Type B pancreatic cell (in vitro differentiated cells): ENCODE measurements around the gene RGR. TPM values are rescaled to one million over a fixed set of nuclear protein-coding genes. Genes with fewer than 3 reads are reported as not detected.

ENCODE experiments used
- DNase-seq: peaks from one replicate; pipeline ENCODE4 v3.0.0; 2021; ENCODE audit warnings: mixed read lengths; ENCODE audit not compliant: unreplicated experiment; ENCODE audit errors: extremely low spot score
- H3K27ac Mint-ChIP-seq: 2 replicates; pipeline ENCODE4 v1.8.0; 2021; ENCODE audit warnings: mild to moderate bottlenecking, mixed read lengths
- H3K27me3 Mint-ChIP-seq: 2 replicates; pipeline ENCODE4 v1.8.0; 2021; ENCODE audit warnings: mixed read lengths
- H3K36me3 Mint-ChIP-seq: 2 replicates; pipeline ENCODE4 v1.8.0; 2021; ENCODE audit warnings: mixed read lengths
- H3K4me1 Mint-ChIP-seq: one replicate; pipeline ENCODE4 v1.8.0; 2021; ENCODE audit warnings: mixed read lengths; ENCODE audit not compliant: unreplicated experiment
- H3K4me3 Mint-ChIP-seq: 2 replicates; pipeline ENCODE4 v1.8.0; 2021; ENCODE audit warnings: mild to moderate bottlenecking, mixed read lengths
- H3K9me3 Mint-ChIP-seq: 2 replicates; pipeline ENCODE4 v1.8.0; 2021; ENCODE audit warnings: mixed read lengths
- total RNA-seq: library from RNA; stranded (reverse); gene quantifications from 2 replicates; pipeline ENCODE4 v1.2.1, GENCODE V29; 2021; ENCODE audit warnings: low replicate concordance
- TF ChIP-seq, protein P1 (sequence below): fragments of 200-600 bp; sonication (generic); conservative IDR thresholded peaks from 2 replicates; pipeline ENCODE4 v1.5.0; 2021; ENCODE audit warnings: antibody characterized with exemption, mild to moderate bottlenecking

The RGR gene
- total RNA-seq, 1 donor from 2014 or later: not detected

DNA sequence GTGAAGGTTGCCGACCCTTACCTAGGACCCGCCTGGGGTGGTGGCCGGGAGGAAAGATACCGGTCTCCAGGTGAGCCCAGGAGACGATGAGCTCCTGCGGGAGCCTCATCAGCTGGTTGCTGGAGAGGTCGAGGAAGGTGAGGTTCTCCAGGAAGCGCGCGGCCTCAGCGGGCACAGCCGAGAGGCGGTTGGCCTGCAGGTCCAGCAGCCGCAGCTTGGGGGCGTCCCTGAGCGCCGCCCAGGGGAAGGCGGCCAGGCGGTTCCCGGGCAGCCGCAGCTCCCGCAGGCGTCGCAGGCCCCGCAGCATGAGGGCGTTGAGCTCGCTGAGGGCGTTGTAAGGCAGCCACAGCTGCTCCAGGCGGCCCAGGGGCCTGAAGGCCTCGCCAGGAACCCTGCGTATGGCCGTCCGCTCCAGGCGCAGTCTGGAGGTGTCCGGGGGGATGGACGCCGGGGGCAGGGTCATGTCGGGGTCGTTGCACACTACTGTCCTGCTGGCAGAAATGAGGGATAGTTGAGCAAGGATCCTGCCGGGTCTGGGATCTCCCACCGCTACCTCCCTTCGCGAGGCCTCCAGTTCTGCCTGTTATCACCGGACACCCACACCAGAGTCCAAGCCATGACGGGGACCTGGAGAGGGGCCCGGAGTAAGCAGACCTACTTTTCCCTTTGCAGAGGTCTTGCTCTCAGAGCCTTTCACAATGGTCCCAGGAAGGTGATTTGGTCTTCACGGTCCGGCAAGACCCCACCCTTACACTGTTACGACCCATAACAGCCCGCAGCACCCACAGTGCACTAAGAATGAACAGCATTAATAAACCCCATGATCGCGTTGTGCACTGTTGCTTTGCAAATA, 7.4 kb upstream of the RGR start:
- H3K27ac Mint-ChIP-seq: no peak overlapping the region
- H3K36me3 Mint-ChIP-seq: no peaks in the 10 kb centered on the region
- TF ChIP-seq, protein P1, sequence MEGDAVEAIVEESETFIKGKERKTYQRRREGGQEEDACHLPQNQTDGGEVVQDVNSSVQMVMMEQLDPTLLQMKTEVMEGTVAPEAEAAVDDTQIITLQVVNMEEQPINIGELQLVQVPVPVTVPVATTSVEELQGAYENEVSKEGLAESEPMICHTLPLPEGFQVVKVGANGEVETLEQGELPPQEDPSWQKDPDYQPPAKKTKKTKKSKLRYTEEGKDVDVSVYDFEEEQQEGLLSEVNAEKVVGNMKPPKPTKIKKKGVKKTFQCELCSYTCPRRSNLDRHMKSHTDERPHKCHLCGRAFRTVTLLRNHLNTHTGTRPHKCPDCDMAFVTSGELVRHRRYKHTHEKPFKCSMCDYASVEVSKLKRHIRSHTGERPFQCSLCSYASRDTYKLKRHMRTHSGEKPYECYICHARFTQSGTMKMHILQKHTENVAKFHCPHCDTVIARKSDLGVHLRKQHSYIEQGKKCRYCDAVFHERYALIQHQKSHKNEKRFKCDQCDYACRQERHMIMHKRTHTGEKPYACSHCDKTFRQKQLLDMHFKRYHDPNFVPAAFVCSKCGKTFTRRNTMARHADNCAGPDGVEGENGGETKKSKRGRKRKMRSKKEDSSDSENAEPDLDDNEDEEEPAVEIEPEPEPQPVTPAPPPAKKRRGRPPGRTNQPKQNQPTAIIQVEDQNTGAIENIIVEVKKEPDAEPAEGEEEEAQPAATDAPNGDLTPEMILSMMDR: peak; percentile 54
- H3K27me3 Mint-ChIP-seq: peaks cover 43% of the 10 kb centered on the region
- H3K9me3 Mint-ChIP-seq: no peaks in the 10 kb centered on the region
- no peak overlapping the region for H3K4me3 Mint-ChIP-seq
- no peak for DNase-seq
- H3K4me1 Mint-ChIP-seq: no peaks in the 10 kb centered on the region

DNA sequence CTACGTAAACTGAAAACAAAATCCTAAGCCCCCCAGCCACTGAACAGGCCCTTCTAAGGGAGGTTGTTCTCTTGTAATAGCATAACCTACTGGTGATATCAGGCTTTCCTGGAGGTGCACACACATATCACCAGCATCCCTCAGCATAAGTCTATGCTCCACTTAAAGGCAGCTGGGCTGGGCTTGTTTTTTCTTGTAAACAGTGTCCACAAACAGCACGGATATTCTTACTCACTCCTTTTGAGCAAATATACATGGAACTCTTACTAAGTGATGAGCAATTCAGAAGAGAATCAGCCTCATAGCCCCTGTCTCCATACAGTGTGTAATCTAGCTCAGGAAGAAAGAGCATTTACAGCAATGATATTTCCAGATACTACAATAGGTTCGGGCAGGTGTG, 5.9 kb upstream of the RGR start:
- Mint-ChIP-seq H3K9me3 (no peaks in the 10 kb centered on the region), H3K27ac (no peak overlapping the region), H3K27me3 (peaks cover 48% of the 10 kb centered on the region), H3K4me1 (no peaks in the 10 kb centered on the region), H3K36me3 (no peaks in the 10 kb centered on the region), H3K4me3 (no peak overlapping the region)
- TF ChIP-seq, protein P1: no peak
- no peak for DNase-seq

DNA sequence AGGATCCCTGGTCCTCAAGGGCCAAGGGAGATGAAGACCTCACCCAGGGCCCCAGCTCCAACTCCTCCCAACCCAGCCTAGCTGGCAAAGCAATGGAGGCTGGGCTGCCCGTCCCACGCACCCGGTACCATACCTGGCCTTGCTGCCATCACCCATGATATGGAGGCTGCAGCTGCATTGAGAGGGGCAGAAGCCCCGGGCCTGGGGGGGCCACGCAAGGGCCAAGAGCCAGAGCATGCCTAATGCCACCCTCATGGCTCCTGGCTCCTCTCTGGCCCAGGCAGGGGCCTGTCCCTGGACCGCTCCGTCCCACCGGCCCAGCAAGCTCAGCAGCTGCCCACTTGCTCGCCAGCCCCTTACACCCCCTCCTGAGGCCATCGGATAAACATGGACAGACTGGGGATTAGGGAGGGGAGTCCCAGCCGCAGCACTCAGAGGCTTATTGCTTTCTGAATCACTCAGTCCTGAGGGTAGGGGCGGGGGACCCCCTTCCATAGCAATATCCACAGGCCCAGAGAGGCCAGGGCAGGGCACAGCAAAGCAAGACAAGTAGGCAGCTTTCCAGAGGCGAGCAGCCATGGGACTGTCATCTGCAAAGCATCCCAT, 3.6 kb upstream of the RGR start, which contains the start of gene LRIT1:
Gene LRIT1 (minus strand): TSS at position 362 of the 606 bp plus-strand sequence. CDS start 107 bp downstream, at position 255.
- Mint-ChIP-seq H3K9me3 (no peaks in the 10 kb centered on the region), H3K27me3 (peaks cover 44% of the 10 kb centered on the region), H3K27ac (no peak within 1 kb of the TSS), H3K4me3 (no peak within 1 kb of the TSS), H3K4me1 (no peaks in the 10 kb centered on the region), H3K36me3 (no peaks in the 10 kb centered on the region)
- TF ChIP-seq, protein P1: no peak
- DNase-seq: no peak

DNA sequence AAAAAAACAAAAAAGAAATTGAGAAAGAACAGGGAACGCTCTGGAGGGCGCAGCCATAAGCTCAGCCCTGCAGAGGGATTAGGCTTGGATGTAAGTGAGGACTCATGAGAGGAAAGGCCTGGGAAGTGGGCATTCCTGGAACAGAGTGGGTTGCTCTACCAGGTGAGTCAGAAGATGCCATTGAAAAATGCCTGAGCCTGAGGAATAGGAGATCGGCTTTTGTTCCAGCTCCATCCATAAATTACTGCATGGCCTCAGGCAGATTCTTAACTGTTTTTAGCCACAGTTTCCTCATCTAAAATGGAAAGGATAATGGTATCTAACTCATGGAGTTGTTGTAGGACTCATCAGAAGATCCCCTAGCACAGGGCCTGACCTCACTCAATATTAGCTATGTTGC, 1.1 kb upstream of the RGR start:
- H3K27ac Mint-ChIP-seq: no peak overlapping the region
- peaks cover 42% of the 10 kb centered on the region for H3K27me3 Mint-ChIP-seq
- H3K9me3 Mint-ChIP-seq: no peaks in the 10 kb centered on the region
- no peaks in the 10 kb centered on the region for H3K36me3 Mint-ChIP-seq
- no peak for DNase-seq
- no peaks in the 10 kb centered on the region for H3K4me1 Mint-ChIP-seq
- H3K4me3 Mint-ChIP-seq: no peak overlapping the region
- TF ChIP-seq, protein P1: no peak

DNA sequence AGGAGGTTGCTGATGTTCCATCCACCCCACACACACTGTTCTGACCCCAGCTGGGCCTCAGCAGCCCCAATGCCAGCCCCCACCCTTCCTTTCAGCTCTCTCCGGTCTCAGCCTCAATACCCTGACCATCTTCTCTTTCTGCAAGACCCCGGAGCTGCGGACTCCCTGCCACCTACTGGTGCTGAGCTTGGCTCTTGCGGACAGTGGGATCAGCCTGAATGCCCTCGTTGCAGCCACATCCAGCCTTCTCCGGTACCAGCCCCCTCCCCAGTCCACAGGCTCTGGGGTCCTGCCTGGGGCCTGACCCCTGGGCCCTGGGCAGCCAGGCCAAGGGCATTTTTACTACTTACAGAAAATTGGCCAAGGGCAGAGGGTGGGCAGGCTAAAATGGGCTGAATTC, 2.6 kb downstream of the RGR start:
- Mint-ChIP-seq H3K27ac (no peak overlapping the region), H3K9me3 (no peaks in the 10 kb centered on the region)
- TF ChIP-seq, protein P1: no peak

More for the DNA sequence above, 2.6 kb downstream of the RGR start:
- no peak overlapping the region for H3K4me3 Mint-ChIP-seq
- H3K27me3 Mint-ChIP-seq: peaks cover 32% of the 10 kb centered on the region
- H3K4me1 Mint-ChIP-seq: no peaks in the 10 kb centered on the region
- no peak for DNase-seq
- no peaks in the 10 kb centered on the region for H3K36me3 Mint-ChIP-seq
